B cell (primary cell): ENCODE results near the gene SMIM30. TPM values are rescaled to one million over a fixed set of nuclear protein-coding genes. Genes with fewer than 3 reads are reported as not detected.

Source experiments
- ATAC-seq: fragments of 200-7000 bp; cut with Tn5 transposase; one replicate; pipeline ENCODE4 v1.10.0; 2021; ENCODE audit warnings: low read depth, mild to moderate bottlenecking, moderate number of reproducible peaks, moderate library complexity
- CTCF ChIA-PET: fragments of 350-600 bp; sonication (Branson Sonifier 250); formaldehyde crosslinking; loops from one replicate; lab custom pipeline; 2021; ENCODE audit warnings: antibody characterized with exemption, inconsistent platforms; lab: Charles Lee
- POLR2A ChIA-PET: fragments of 350-600 bp; sonication (Branson Sonifier 250); formaldehyde crosslinking; loops from one replicate; lab custom pipeline; 2021; ENCODE audit warnings: antibody characterized with exemption; lab: Charles Lee
- DNase-seq: peaks from one replicate; pipeline ENCODE4 v3.0.0; 2013
- H2AFZ ChIP-seq: 2 replicates; pipeline ENCODE4 v1.6.1; 2012; ENCODE audit warnings: mild to moderate bottlenecking, low read depth, low read length; ENCODE audit not compliant: insufficient read depth, poor library complexity, severe bottlenecking
- H3K27ac ChIP-seq, 2 donors: 1 replicate in 1 of 2; 2 replicates in 1 of 2; pipeline ENCODE4 v1.5.1; 2012 to 2013; ENCODE audit warnings: low read length in 2 of 2, mild to moderate bottlenecking in 2 of 2, moderate library complexity in 1 of 2
- H3K27me3 ChIP-seq, 4 experiments: fragments of 200-600 bp in 1 of 4; sonication (generic) in 1 of 4; replicated peaks in 1 of 4; 1 replicate in 2 of 4; 2 replicates in 2 of 4; pipeline versions ENCODE4 v1.6.1 to v1.7.0; 2013 to 2016; ENCODE audit warnings: low read length in 3 of 4, mild to moderate bottlenecking in 2 of 4, mixed read lengths in 1 of 4, moderate library complexity in 1 of 4; ENCODE audit not compliant: insufficient read depth in 4 of 4, control insufficient read depth in 3 of 4; ENCODE audit errors: control extremely low read depth in 1 of 4
- H3K36me3 ChIP-seq, 2 experiments: replicated peaks in 1 of 2; 1 replicate in 1 of 2; 2 replicates in 1 of 2; pipeline versions ENCODE4 v1.6.1 to v1.7.1; 2013; ENCODE audit warnings: low read length in 1 of 2; ENCODE audit not compliant: insufficient read depth in 2 of 2, control insufficient read depth in 1 of 2; ENCODE audit errors: control extremely low read depth in 1 of 2, extremely low read depth in 1 of 2
- H3K4me1 ChIP-seq, 2 donors: fragments of 200-600 bp in 1 of 2; sonication (generic) in 1 of 2; 1 replicate in 1 of 2; 2 replicates in 1 of 2; pipeline versions ENCODE4 v1.5.1 to v1.6.1; 2013 to 2017; ENCODE audit warnings: low read length in 2 of 2; ENCODE audit not compliant: control insufficient read depth in 2 of 2, insufficient read depth in 2 of 2
- H3K4me2 ChIP-seq: replicated peaks from 2 replicates; pipeline ENCODE3; 2012; ENCODE audit warnings: mild to moderate bottlenecking, low read depth, low read length; ENCODE audit not compliant: poor library complexity, severe bottlenecking
- H3K4me3 ChIP-seq, 5 experiments: fragments of 200-600 bp in 1 of 5; sonication (generic) in 1 of 5; 1 replicate in 3 of 5; 2 replicates in 2 of 5; pipeline versions ENCODE4 v1.5.1 to v1.7.0; 2011 to 2016; ENCODE audit warnings: low read length in 4 of 5, mild to moderate bottlenecking in 4 of 5, low read depth in 2 of 5, control low read depth in 1 of 5, moderate library complexity in 1 of 5; ENCODE audit not compliant: insufficient read depth in 1 of 5; ENCODE audit errors: control extremely low read depth in 1 of 5, extremely low read depth in 1 of 5
- H3K79me2 ChIP-seq: fragments of 200-600 bp; sonication (generic); one replicate; pipeline ENCODE4 v1.6.0; 2016; ENCODE audit warnings: low read length; ENCODE audit not compliant: control insufficient read depth, insufficient read depth
- H3K9ac ChIP-seq: fragments of 200-600 bp; sonication (generic); 2 replicates; pipeline ENCODE4 v1.6.1; 2017; ENCODE audit warnings: mild to moderate bottlenecking, low read length, moderate library complexity
- H3K9me3 ChIP-seq, 3 donors: one replicate each; pipeline versions ENCODE4 v1.6.1 to v1.7.1; 2013; ENCODE audit warnings: low read length in 2 of 3; ENCODE audit not compliant: control insufficient read depth in 2 of 3, insufficient read depth in 1 of 3; ENCODE audit errors: control extremely low read depth in 1 of 3
- H4K20me1 ChIP-seq: 2 replicates; pipeline ENCODE4 v1.6.0; 2012; ENCODE audit warnings: mild to moderate bottlenecking, low read length; ENCODE audit not compliant: insufficient read depth, control insufficient read depth, poor library complexity, severe bottlenecking
- H3K27ac Mint-ChIP-seq: one replicate; pipeline ENCODE4 v1.8.0; 2021; ENCODE audit warnings: mixed read lengths
- H3K27me3 Mint-ChIP-seq: one replicate; pipeline ENCODE4 v1.8.0; 2021; ENCODE audit warnings: mixed read lengths
- H3K4me1 Mint-ChIP-seq: one replicate; pipeline ENCODE4 v1.8.0; 2021; ENCODE audit warnings: mixed read lengths
- H3K4me3 Mint-ChIP-seq: one replicate; pipeline ENCODE4 v1.8.0; 2021; ENCODE audit warnings: mixed read lengths
- H3K9me3 Mint-ChIP-seq: one replicate; pipeline ENCODE4 v1.8.0; 2022; ENCODE audit warnings: mixed read lengths; ENCODE audit not compliant: insufficient read depth
- CTCF ChIP-seq: fragments of 200-600 bp; IDR thresholded peaks from one replicate; pipeline ENCODE4 v1.8.0; 2022; ENCODE audit warnings: antibody characterized with exemption, mild to moderate bottlenecking
- EZH2 ChIP-seq: IDR thresholded peaks from 2 replicates; pipeline ENCODE4 v1.6.1; 2012; ENCODE audit warnings: borderline replicate concordance, low read depth, mild to moderate bottlenecking, moderate library complexity, low read length; ENCODE audit not compliant: insufficient read depth, poor library complexity, severe bottlenecking
- WGBS: methylation state at CpG from one replicate; pipeline ENCODE4 v1.1.5; 2013; ENCODE audit warnings: missing lambda C conversion rate; ENCODE audit not compliant: insufficient coverage; 5-methylcytosine and 5-hydroxymethylcytosine counted together
- intact Hi-C: fragments of 100-400 bp; cut with micrococcal nuclease; formaldehyde crosslinking; loops from one replicate; pipeline ENCODE4 v1.10.0; 2022
- polyA plus RNA-seq: library from polyadenylated mRNA; depleted of rRNA; stranded (reverse); fragments of >200 nt; gene quantifications from 2 replicates; pipeline ENCODE4 v1.2.3, GENCODE V29; 2012
- total RNA-seq, 2 donors: library from RNA; stranded (reverse); fragments of 120-200 nt in 1 of 2; gene quantifications; 1 replicate in 1 of 2; 2 replicates in 1 of 2; pipeline versions ENCODE4 v1.2.3 to v1.2.4, GENCODE V29; 2013 to 2022

Gene SMIM30
- total and polyA plus RNA-seq, 2 donors (not counting 1 experiment from before 2014, with no cell fraction given): 7.2 to 24.4 TPM

GRCh38 chr7:113084496-113085172 is 33.7 kb downstream of the SMIM30 start:
- Histone ChIP-seq H3K4me1 (peaks cover 6 to 11% of the 10 kb centered on the region in 2 donors), H3K9me3 (peaks cover 0 to 6% (median 0%) of the 10 kb centered on the region in 3 donors), H3K36me3 (no peaks in the 10 kb centered on the region), H3K27ac (no peak overlapping the region), H3K4me3 (no peak overlapping the region), H3K4me2 (no peak overlapping the region), H3K79me2 (no peaks in the 10 kb centered on the region), H4K20me1 (no peaks in the 10 kb centered on the region), H3K27me3 (peaks cover 0 to 31% (median 25%) of the 10 kb centered on the region in 4 experiments), H3K9ac (no peak overlapping the region), H2AFZ (no peak overlapping the region)
- Mint-ChIP-seq H3K4me1 (peaks cover 14% of the 10 kb centered on the region), H3K27ac (no peak overlapping the region), H3K4me3 (no peak overlapping the region), H3K27me3 (peaks cover 62% of the 10 kb centered on the region), H3K9me3 (no peaks in the 10 kb centered on the region)
- POLR2A ChIA-PET: no interaction called here
- CTCF ChIA-PET: no interaction called here
- ATAC-seq (no peak), DNase-seq (no peak)
- no peak for TF ChIP-seq CTCF
- no peak for TF ChIP-seq EZH2
- 100% methylated on average over 1 of the region's 4 CpGs for WGBS
- intact Hi-C loops: no loop called here

- POLR2A ChIA-PET: no interaction called here
- no peak overlapping the region for H3K4me3 ChIP-seq
- CTCF ChIA-PET: no interaction called here
- no peak overlapping the region for H3K4me2 ChIP-seq
- H3K27me3 ChIP-seq: peaks cover 0 to 31% (median 25%) of the 10 kb centered on the region in 4 experiments
- DNase-seq (no peak), ATAC-seq (no peak)
- no peaks in the 10 kb centered on the region for H4K20me1 ChIP-seq
- H3K27ac ChIP-seq: no peak overlapping the region
- Mint-ChIP-seq H3K27me3 (peaks cover 63% of the 10 kb centered on the region), H3K4me1 (peaks cover 14% of the 10 kb centered on the region), H3K9me3 (no peaks in the 10 kb centered on the region), H3K27ac (no peak overlapping the region), H3K4me3 (no peak overlapping the region)
- WGBS: 93% methylated on average over 9 of the region's 10 CpGs
- H3K36me3 ChIP-seq: no peaks in the 10 kb centered on the region
- TF ChIP-seq CTCF (no peak), EZH2 (no peak)
- no peaks in the 10 kb centered on the region for H3K79me2 ChIP-seq
- no peak overlapping the region for H3K9ac ChIP-seq
- H2AFZ ChIP-seq: no peak overlapping the region
- intact Hi-C loops: no loop called here
- peaks cover 0 to 6% (median 0%) of the 10 kb centered on the region in 3 donors for H3K9me3 ChIP-seq
- H3K4me1 ChIP-seq: peaks cover 6 to 11% of the 10 kb centered on the region in 2 donors
These were observed 34.4 kb downstream of the SMIM30 start for GRCh38 chr7:113083816-113084495.
